ENCODE data around the gene PLA2G2C.
"Not testable (repeated sequence)": the region's sequence is repeated elsewhere in the genome, so short reads cannot be mapped to it uniquely, and the experiment has no call there.

Gene PLA2G2C

DNA sequence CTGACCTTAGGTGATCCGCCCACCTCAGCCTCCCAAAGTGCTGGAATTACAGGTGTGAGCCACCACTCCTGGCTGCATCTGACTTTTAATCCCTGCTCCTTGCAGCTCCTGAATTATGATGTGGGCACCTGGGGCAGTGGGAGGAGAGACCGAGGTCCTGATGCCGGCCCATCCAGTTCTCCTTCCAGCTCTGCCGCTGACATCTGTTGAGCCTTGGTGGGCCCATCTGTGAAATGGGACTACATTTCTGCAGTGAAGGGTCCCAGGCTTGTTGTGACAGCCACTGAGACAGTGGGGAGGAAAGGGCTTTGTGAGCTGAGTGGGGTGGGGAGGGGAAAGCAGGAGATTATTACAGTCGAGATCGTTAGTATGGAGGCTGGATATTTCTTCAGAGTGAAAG lies 35.3 kb downstream of the PLA2G2C start:
- no peak for DNase-seq

DNA sequence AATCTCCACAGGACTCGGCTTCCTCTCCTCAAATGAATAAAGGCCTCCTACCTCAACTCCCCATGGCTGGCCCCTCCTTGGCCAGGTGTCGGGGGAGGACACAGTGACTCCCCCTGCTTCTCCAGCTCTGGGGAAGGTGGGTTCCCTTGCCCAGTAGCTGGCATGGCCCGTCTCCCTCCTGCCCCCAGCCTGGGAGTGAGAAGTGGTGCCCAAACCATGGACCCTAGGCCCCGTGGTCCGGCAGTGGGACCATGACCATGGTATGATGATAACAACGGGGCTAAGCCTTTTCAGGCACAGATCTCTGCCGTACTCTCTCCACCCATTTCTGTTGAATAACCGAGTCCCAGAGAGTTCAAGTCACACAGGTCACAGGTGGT lies 36.0 kb downstream of the PLA2G2C start:
- no peak for DNase-seq

DNA sequence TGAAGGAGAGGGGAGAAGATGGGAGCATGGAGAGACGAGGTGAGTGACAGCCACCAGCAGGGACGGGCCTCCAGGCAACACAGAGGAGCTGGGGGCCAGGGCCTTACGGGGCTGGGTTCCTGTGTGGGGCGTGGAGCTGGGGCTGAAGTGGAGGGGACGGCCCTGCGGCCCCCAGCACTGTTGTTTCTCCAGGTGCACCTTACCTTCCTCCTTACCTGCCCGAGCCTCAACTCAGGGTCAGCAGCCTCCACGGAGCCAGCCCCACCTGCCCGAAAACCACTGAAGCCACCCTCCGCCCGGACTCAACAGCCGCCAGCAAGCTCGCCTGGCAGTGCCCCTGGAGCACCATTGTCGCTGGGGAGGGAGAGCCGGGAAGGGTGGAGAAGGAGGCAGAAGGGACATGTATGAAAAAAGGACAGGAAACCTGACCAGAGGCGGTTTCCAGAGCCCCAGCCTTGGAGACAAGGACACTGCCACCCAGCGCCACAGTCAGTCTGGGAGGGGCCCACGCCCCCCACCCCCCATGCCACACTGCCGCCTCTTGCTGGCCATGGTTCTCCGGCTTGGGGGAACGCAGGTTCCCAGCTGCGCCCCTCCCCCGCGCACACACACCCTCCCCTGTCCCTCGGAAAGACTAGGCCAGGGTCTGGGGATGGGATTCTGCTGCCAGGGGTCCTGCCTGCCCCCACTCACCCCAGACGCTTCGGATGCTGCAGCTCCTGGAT lies 36.6 kb downstream of the PLA2G2C start:
- no peak for DNase-seq

DNA sequence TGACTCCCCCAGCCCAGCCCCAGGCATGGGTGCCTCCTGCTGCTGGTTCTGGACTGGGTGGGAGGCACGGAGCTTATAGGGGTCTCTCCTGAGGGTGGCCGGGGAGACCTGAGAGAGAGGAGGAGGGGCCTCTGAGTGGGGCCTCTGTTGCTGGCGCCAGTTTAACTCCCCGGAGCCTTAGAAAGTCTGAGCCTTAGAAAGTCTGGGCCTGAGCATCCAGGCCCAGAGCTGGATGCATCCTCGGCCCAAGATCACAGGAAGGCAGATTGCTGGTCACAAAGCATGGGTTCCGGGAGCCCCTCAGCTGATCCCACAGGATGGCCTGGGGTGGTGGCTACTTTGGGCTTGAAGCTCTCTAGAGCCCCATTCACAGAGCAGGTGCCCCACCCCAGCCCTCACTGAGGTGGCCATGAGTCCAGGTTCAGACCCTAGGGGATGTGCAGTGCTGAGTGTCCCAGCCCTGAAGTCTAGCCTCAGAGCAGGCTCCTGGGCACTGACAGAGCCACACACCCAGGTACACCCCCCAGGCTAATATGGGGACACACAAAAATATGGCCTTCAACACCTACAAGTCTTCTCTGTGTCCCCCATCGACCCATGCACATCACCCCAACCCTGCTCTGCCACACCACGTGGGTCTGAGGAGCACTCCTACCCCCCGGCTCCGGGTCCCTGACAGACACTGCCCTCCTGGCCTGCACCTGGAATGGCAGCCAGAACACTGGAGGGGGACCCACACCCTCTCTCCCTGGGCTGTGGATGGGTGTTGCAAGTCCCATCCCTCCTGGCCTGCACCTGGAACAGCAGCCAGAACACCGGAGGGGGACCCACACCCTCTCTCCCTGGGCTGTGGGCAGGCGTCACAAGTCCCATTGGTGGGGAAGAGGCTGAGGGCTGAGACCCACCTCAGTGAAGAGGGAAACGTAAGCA lies 37.5 kb downstream of the PLA2G2C start:
- DNase-seq = no peak

DNA sequence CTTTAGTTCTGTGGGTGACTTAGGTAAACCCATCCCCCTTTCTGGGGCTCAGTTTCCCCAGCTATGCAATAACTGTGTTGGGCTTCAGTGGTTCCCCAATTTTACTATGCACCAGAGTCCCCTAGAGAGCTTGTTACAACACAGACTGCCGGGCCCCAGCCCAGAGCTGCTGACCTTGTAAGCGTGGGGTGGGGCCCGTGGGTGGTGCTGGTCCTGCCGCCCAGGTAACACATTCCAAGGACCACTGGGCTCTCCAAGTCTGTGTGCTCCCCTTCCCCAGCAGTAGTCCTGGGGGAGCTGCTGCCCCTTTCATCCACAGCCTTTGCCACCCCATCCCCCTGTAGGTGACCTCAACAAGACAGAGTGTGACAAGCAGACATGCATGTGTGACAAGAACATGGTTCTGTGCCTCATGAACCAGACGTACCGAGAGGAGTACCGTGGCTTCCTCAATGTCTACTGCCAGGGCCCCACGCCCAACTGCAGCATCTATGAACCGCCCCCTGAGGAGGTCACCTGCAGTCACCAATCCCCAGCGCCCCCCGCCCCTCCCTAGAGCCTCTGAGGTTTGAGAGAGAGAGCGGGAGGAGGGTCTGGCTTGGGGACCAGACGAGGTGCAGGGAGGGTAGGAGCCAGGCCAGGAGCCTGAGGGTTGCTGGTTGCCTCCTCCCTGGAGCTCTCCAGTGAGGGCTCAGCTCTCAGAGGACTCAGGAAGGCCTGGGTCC lies 38.3 kb downstream of the PLA2G2C start:
- DNase-seq = no peak

DNA sequence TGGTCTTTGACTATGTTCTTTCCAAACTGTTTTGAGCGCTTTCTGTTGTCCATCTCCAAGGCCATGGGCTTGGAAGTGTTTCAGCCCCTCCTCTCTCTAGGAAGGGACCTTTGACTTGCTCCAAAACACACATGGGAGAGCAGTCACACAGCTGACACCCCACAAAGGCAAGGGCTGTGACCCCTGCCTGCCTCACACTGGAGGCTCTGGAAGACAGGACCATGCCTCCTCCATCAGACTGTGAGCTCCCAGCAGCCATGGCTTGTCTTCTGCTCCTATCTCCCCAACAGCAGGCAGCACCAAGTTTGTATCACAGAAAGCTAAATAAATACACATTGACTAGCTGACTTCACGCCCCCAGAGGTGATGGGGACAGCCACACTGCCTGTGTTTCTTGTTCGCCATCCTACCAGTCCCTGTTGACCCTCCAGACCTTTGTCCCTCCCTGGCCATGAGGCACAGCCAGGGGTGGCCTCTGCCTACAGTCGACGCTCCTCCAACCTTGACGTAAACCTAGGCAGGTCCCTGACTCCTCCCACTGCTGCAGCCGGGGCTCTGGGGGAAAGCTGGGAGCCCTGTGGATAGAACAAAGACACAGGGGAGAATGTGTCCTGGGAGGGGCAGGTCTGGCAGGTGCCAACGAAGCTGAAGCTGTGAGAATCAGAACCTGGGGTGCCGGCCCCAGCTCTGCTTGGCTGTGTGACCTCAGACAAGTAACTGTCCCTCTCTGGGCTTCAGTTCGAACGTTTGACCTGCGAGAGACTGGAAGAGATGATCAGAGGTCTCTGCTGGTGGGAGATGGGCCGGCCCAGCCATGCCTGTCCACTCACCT lies 42.4 kb downstream of the PLA2G2C start:
- DNase-seq = no peak

DNA sequence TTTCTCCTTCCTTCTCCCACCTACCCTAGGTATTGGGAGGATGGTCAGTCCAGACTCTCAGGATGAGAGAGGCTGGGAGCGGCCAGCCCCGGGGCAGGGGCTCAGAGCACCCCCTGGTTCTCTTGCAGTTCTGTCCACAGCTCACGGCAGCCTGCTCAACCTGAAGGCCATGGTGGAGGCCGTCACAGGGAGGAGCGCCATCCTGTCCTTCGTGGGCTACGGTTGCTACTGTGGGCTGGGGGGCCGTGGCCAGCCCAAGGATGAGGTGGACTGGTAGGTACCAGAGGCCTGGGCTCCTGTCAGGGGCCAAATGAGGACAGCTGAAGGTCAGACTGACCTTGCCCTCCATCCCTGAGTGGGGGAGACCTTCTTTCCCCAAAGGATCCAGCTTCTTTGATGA lies 43.0 kb downstream of the PLA2G2C start:
- DNase-seq = no peak

DNA sequence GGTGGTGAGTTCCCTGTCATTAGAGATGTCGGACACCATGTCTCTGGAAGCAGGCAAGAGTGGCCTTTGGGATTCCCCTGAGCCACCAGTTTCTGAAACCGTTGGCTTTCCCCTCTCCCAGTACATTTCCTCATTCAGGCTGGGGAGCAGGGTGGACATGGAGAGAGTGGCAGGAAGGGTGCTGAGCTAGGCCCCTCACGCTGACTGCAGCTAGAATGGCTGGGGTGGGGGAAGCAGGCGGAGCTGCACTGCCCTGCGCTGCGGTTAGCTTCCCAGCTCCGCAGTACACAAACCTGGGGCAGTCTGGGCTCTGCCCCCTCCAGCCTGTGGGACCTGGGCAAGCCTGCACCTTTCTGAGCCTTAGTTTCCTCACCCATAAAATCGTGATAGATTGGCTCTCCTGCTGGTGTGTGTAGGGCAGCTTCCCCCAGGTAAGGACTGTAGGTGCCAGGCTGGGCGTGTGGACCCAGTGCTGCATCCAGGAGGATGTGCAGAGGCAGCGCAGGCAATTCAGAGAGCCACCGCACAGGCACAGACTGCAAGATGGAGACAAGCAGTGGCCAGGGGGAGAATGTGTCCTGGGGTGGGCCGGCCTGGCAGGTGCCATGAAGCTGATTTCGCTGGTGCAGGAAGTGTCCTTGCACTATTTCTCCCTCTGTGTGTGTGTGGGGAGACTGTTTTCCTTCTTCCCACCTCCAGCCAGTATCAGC lies 44.2 kb downstream of the PLA2G2C start:
- DNase-seq = no peak

DNA sequence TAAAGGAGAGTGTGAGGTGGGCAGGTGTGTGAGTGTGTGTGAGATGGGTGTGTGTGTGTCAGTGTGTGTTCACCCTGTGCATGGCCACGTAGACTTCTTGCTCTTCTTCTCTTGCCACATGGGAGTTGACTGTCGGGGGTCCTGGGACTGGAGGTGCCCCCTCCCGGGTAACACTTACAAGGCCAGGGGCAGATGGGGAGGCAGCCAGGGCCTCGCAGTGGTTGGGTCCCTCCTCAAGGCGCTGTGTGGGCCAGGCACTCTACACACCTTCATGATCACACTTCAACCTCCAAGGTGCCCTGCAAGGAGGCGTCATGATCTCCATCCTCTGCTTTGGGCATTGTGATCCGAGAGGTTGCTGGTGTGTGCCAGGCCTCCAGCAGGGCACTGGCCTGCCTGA lies 44.9 kb downstream of the PLA2G2C start:
- no peak for DNase-seq

DNA sequence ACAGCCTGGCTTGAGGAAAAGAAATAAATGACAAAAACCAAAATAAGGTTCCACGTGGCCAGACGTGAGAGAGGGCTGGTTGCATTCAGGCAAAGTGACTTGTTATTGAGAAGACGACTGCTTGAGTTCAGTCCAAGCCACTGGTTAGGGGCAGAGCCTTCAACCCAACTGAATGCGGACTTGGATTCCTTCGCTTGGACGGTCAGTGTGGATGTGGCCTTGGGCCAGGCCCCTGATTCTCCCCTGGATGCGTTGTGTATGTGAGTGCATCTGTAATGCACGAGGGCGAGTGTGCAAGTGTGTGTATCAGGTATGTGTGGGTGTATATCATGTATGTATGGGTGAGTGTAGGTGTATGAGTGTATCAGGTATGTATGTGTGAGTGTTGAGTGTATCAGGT lies 45.3 kb downstream of the PLA2G2C start:
- DNase-seq = no peak

DNA sequence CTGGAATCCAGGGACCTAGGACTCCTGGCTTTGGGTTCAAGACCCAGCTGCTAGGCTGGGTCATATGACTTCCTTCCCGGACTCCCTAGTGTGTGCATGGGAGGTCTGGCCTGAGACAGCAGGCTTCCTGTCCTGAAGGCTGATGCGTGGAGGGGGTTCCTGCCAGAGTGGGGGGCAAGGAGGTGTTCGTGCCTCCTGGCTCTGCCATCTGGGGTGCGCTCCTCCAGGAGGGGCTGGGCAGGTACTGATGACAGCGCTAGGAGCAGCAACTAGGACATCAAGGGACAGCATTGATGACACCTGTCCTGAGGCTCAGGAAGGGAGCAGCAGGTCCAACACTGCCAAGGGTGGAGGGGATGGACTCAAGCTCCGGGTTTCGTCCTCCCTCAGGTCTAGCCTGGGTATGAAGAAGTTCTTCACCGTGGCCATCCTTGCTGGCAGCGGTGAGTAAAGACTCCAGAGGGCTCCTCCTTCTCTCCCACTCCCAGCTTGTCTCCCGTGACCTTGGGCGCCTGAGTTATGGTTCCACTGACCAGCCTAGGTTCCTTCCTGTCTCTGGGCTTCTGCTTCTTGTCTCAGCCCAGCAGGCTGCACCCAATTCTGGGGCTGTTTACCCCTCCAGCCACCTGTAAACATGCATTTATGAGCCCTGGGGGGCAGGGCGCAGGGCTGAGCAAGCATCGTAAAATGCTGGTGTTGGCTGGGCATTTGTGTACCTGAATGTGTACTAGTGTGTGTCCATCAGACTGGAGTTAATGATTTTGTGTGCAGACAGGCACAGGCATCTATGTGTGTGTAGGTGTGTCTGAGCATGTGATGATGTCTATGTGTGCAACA lies 46.3 kb downstream of the PLA2G2C start:
- DNase-seq = no peak

DNA sequence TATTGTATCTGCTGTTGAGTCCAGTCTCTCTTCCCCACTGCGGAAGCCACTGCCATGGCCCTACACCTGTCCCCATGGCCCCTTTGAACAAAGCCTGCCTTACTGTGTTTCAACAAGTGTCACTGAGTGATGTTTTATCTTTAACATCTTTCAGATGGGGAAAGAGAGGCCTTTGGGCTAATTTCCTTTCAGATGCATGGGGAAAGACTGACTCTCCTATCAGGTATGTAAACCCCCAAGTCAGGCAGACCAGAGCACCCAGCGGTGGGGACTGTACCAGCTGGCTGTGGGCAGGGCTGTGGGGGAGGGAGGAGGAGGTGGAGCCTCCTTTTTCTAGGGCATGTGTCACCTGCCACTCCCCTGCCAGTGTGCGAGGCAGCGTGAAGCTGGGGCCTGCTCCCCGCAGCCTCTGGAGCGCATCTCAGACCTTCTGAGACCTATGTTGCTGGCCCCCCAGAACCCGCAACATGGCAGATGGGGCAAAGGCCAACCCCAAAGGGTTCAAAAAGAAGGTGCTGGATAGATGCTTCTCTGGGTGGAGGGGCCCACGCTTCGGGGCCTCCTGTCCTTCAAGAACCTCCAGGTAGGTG lies 47.3 kb downstream of the PLA2G2C start, which contains the start of gene PLA2G2F:
Gene PLA2G2F, plus strand, starts transcription at position 363 of the 590 bp plus-strand sequence. Its CDS starts 105 bp downstream, at position 468.
- no peak for DNase-seq

DNA sequence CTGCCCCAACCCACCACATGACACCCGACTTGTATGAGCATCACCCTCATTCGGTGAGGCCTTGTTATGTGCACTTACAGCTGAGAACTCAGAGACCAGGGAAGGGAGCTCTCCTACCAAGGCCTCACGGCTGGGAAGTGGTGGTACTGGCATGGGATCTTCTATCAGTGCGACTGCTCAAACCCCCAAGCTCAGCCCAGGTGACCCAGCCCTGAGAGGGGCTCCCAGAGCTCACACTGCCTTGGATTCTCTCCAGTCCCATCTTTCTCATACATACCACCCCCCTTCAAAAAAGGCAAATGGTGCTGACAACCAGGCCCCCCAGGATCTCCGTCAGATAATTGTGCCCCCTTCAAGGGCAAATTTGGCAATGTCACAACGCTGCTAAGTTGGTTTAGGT lies 48.0 kb downstream of the PLA2G2C start:
- DNase-seq = no peak

DNA sequence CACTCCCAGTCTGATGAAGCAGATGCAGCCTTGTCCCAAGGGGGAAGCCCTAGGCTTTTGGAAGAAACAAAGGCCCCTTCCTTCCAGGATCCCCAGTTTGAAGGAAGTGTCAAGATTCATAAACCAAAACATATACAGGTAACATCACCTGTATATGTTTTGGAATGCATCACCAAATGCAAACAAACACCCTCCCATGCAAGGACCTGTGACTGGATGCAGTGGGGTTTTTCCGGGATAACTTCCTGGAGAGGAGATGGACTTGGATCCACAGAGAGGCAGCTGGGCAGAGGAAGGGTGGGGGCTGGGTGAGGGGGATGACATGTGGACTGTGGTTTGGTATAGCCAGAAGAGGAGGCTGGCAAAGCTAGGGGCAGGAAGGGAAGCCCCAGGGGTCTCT lies 48.7 kb downstream of the PLA2G2C start:
- DNase-seq = no peak

DNA sequence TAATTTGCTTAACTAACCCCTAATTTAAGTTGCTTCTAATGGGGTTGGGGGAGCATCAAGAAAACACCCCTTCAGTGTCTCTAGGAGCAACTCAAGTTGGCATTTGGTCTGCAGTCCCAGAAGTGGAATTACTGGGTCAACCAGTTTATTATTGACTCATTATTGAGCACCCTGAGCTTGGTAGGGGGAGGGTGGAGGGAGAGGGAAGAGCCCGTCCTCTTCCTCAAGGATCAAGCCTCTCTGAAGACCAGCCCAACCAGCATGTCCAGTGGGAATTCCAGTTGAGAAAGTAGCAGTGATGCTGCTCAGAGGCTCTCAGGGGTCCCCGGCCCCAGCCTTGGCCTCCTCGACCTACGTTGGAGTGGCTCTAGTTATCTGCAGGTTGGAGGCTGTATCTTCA lies 49.3 kb downstream of the PLA2G2C start:
- DNase-seq = no peak

DNA sequence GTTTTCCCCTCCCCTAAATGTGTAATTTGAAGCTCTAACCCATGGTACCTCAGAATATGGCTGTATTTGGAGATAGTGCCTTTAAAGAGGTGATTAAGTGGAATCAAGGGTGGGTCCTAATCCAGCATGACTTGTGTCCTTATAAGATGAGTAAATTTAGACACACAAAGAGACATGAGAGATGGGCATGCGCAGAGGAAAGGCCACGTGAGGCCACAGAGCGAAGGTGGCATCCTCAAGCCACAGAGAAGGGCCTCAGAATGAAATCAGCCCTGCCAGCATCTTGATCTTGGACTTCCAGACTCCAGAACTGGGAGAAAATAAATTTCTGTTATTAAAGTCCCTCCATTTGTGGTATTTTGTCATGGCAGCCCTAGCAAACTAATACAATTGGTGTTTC lies 50.1 kb downstream of the PLA2G2C start:
- DNase-seq = no peak

DNA sequence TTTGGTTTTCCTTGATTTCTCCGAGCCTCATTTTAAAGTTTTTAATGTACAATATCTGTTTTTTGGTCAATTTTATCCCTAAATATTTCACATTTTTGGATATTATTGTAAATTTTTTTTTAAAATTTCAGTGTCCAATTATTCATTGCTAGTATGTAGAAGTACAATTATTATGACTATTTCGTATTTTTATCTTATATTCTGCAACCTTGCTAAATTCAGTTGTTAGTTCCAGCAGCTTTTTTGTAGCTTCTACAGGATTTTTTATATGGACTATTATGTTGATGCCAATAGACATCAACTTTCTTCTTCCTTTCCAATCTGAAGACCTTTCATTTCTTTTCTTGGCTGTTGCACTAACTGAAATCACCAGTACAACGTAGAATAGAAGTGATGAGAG lies 51.3 kb downstream of the PLA2G2C start:
- DNase-seq = no peak

DNA sequence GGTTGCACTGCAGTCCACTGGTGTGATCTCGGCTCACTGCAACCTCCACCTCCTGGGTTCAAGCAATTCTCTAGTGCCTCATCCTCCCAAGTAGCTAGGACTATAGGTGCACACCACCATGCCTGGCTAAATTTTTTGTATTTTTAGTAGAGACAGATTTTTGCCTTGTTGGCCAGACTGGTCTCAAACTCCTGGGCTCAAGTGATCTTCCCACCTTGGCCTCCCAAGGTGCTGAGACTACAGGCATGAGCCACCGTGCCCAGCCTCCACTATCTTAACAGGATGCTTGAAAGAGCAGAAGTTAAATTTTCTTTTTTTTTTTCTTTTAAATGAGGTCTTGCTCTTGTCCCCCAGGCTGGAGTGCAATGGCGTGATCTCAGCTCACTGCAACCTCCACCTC lies 55.8 kb downstream of the PLA2G2C start:
- DNase-seq = not testable (repeated sequence)

DNA sequence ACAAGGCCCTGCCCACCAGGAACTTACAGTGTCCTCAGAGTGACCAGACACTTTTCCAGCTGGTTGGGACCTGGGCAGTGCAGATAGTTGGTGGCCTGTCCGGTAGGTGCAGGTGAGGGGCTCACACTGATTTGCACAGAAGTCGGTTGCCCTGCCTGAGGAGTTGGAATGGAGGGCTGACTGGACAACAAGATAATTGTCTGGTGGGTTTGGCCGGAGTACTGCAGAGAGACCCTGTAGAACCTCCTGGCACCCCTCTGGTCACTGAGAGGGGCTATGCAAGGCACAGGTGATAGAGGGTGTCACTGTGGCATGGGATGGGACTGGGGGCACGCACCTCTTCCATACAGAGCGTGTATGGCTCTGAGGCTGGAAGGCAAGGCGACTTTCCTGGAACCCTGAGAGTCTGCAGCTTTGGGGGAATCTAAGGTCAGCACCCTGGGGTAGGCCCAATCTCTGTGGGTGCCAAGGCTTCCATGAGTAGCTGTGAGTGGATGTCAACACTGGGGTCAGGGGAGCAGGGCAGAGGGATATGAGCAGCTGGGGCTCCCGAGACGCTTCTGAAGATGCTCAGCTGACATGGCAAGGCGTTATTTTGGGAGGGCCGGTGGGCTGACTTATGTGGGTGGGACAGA lies 59.4 kb downstream of the PLA2G2C start:
- no peak for DNase-seq

Measured in CD4-positive, alpha-beta T cell treated with Interleukin-17A for 4 hours (primary cell).